Thymus (tissue), 11 donors: ENCODE results near the gene SERP2. TPM values are rescaled to one million over a fixed set of nuclear protein-coding genes. Genes with fewer than 3 reads are reported as not detected.

ENCODE experiments used
- DNase-seq, 9 donors: peaks; one replicate each; pipeline ENCODE4 v3.0.0-alpha.2; 2013; ENCODE audit warnings: low spot score in 9 of 9, low read depth in 6 of 9, missing footprints in 1 of 9
- H3K27ac ChIP-seq, 2 donors: one replicate each; pipeline ENCODE4 v1.5.1; 2013; ENCODE audit warnings: control low read depth in 1 of 2, low read depth in 1 of 2, low read length in 1 of 2, mild to moderate bottlenecking in 1 of 2, moderate library complexity in 1 of 2
- H3K27me3 ChIP-seq, 2 donors: one replicate each; pipeline ENCODE4 v1.5.1; 2013; ENCODE audit warnings: low read length in 1 of 2; ENCODE audit not compliant: control insufficient read depth in 2 of 2, insufficient read depth in 1 of 2
- H3K36me3 ChIP-seq, 2 donors: one replicate each; pipeline ENCODE4 v1.5.1; 2013; ENCODE audit warnings: low read length in 1 of 2, mild to moderate bottlenecking in 1 of 2, moderate library complexity in 1 of 2; ENCODE audit not compliant: control insufficient read depth in 2 of 2, insufficient read depth in 2 of 2
- H3K4me1 ChIP-seq, 2 donors: one replicate each; pipeline ENCODE4 v1.5.1; 2013; ENCODE audit warnings: low read length in 2 of 2; ENCODE audit not compliant: control insufficient read depth in 2 of 2, insufficient read depth in 2 of 2
- H3K4me3 ChIP-seq, 2 donors: one replicate each; pipeline ENCODE4 v1.5.1; 2013; ENCODE audit warnings: low read length in 2 of 2, control low read depth in 1 of 2, mild to moderate bottlenecking in 1 of 2
- H3K9me3 ChIP-seq, 2 donors: one replicate each; pipeline ENCODE4 v1.5.1; 2013; ENCODE audit warnings: low read length in 1 of 2, mild to moderate bottlenecking in 1 of 2; ENCODE audit not compliant: control insufficient read depth in 2 of 2, insufficient read depth in 1 of 2
- WGBS: extraction: QIAGEN DNeasy Blood & Tissue Kit; methylation state at CpG from one replicate; pipeline ENCODE4 v1.1.7; 2013; 5-methylcytosine and 5-hydroxymethylcytosine counted together
- polyA plus RNA-seq: library from polyadenylated mRNA; stranded (reverse); fragments of 200-250 nt; gene quantifications from one replicate; pipeline ENCODE4 v1.2.3, GENCODE V29; 2013
- total RNA-seq: library from RNA; stranded (reverse); fragments of 120-200 nt; gene quantifications from one replicate; pipeline ENCODE4 v1.2.4, GENCODE V29; 2013
- donor health status: healthy.

The SERP2 gene
- total and polyA plus RNA-seq, 2 donors = 5.5 to 9.4 TPM

GRCh38 chr13:44334751-44335150, 38.9 kb upstream of the SERP2 start:
- Histone ChIP-seq H3K27ac (no peak overlapping the region), H3K36me3 (no peaks in the 10 kb centered on the region), H3K4me3 (no peak overlapping the region), H3K27me3 (no peaks in the 10 kb centered on the region), H3K9me3 (no peaks in the 10 kb centered on the region), H3K4me1 (peaks cover 0 to 27% of the 10 kb centered on the region in 2 donors)
- 98% methylated on average over 2 of the region's 2 CpGs for WGBS
- DNase-seq = no peak

GRCh38 chr13:44336934-44337333, 36.7 kb upstream of the SERP2 start:
- H3K4me1 ChIP-seq = peaks cover 0 to 16% of the 10 kb centered on the region in 2 donors
- no peak overlapping the region for H3K27ac ChIP-seq
- H3K9me3 ChIP-seq = no peaks in the 10 kb centered on the region
- no peaks in the 10 kb centered on the region for H3K27me3 ChIP-seq
- H3K36me3 ChIP-seq = no peaks in the 10 kb centered on the region
- WGBS = 92% methylated on average over 4 of the region's 4 CpGs
- no peak overlapping the region for H3K4me3 ChIP-seq
- no peak for DNase-seq

GRCh38 chr13:44337581-44337980, 36.0 kb upstream of the SERP2 start:
- no peaks in the 10 kb centered on the region for H3K36me3 ChIP-seq
- 96% methylated on average over 4 of the region's 4 CpGs for WGBS
- no peak overlapping the region for H3K4me3 ChIP-seq
- H3K27me3 ChIP-seq = no peaks in the 10 kb centered on the region
- H3K9me3 ChIP-seq = no peaks in the 10 kb centered on the region
- no peak for DNase-seq
- H3K27ac ChIP-seq = no peak overlapping the region
- peaks cover 0 to 10% of the 10 kb centered on the region in 2 donors for H3K4me1 ChIP-seq

- Histone ChIP-seq H3K4me3 (no peak overlapping the region), H3K36me3 (no peaks in the 10 kb centered on the region), H3K27ac (no peak overlapping the region), H3K4me1 (no peaks in the 10 kb centered on the region), H3K9me3 (no peaks in the 10 kb centered on the region), H3K27me3 (no peaks in the 10 kb centered on the region)
- 92% methylated on average over 2 of the region's 2 CpGs for WGBS
- no peak for DNase-seq
These were observed 33.1 kb upstream of the SERP2 start for GRCh38 chr13:44340508-44340907.

- no peaks in the 10 kb centered on the region for H3K4me1 ChIP-seq
- 99% methylated on average over 1 of the region's 1 CpG for WGBS
- no peaks in the 10 kb centered on the region for H3K9me3 ChIP-seq
- H3K27me3 ChIP-seq = no peaks in the 10 kb centered on the region
- H3K4me3 ChIP-seq = no peak overlapping the region
- H3K36me3 ChIP-seq = no peaks in the 10 kb centered on the region
- no peak for DNase-seq
- H3K27ac ChIP-seq = no peak overlapping the region
These were observed 30.9 kb upstream of the SERP2 start for GRCh38 chr13:44342741-44343140.

GRCh38 chr13:44346534-44346933, 27.1 kb upstream of the SERP2 start:
- H3K9me3 ChIP-seq = no peaks in the 10 kb centered on the region
- no peak for DNase-seq
- no peaks in the 10 kb centered on the region for H3K27me3 ChIP-seq
- H3K27ac ChIP-seq = no peak overlapping the region
- no peaks in the 10 kb centered on the region for H3K36me3 ChIP-seq
- peaks cover 6 to 12% of the 10 kb centered on the region in 2 donors for H3K4me1 ChIP-seq
- H3K4me3 ChIP-seq = no peak overlapping the region

- Histone ChIP-seq H3K27me3 (no peaks in the 10 kb centered on the region), H3K9me3 (no peaks in the 10 kb centered on the region), H3K4me1 (peaks cover 9 to 16% of the 10 kb centered on the region in 2 donors), H3K4me3 (no peak overlapping the region), H3K36me3 (no peaks in the 10 kb centered on the region), H3K27ac (no peak overlapping the region)
- WGBS = 100% methylated on average over 2 of the region's 2 CpGs
- no peak for DNase-seq
These were observed 26.3 kb upstream of the SERP2 start for GRCh38 chr13:44347301-44347700.

- no peaks in the 10 kb centered on the region for H3K27me3 ChIP-seq
- H3K27ac ChIP-seq = no peak overlapping the region
- peaks cover 9 to 22% of the 10 kb centered on the region in 2 donors for H3K4me1 ChIP-seq
- DNase-seq = no peak
- H3K4me3 ChIP-seq = no peak overlapping the region
- no peaks in the 10 kb centered on the region for H3K9me3 ChIP-seq
- WGBS = over 99% methylated on average over 3 of the region's 3 CpGs
- H3K36me3 ChIP-seq = no peaks in the 10 kb centered on the region
These were observed 25.7 kb upstream of the SERP2 start for GRCh38 chr13:44347949-44348348.

- 80% methylated on average over 9 of the region's 9 CpGs for WGBS
- Histone ChIP-seq H3K4me1 (peaks cover 9 to 22% of the 10 kb centered on the region in 2 donors), H3K27ac (no peak overlapping the region)
These were observed 22.7 kb upstream of the SERP2 start for GRCh38 chr13:44350775-44351504.

More at GRCh38 chr13:44350775-44351504, 22.7 kb upstream of the SERP2 start:
- Histone ChIP-seq H3K27me3 (no peaks in the 10 kb centered on the region), H3K9me3 (no peaks in the 10 kb centered on the region), H3K36me3 (no peaks in the 10 kb centered on the region), H3K4me3 (no peak overlapping the region)
- no peak for DNase-seq
